Uterus (tissue), 2 donors: ENCODE measurements around the gene S100A7A.

Experiments
- POLR2A ChIP-seq, 2 donors: fragments of 450-650 bp; IDR thresholded peaks; one replicate each; pipeline ENCODE4 v1.6.1; 2016; ENCODE audit warnings: antibody characterized with exemption in 2 of 2, mild to moderate bottlenecking in 1 of 2, moderate library complexity in 1 of 2
- TF ChIP-seq, protein P1 (sequence below), 4 experiments: fragments of 200-600 bp in 2 of 4; fragments of 450-650 bp in 2 of 4; sonication (generic) in 2 of 4; IDR thresholded peaks; one replicate each; pipeline ENCODE4 v1.5.1; 2016 to 2019; ENCODE audit warnings: antibody characterized with exemption in 4 of 4, mild to moderate bottlenecking in 2 of 4, moderate library complexity in 1 of 4

DNA sequence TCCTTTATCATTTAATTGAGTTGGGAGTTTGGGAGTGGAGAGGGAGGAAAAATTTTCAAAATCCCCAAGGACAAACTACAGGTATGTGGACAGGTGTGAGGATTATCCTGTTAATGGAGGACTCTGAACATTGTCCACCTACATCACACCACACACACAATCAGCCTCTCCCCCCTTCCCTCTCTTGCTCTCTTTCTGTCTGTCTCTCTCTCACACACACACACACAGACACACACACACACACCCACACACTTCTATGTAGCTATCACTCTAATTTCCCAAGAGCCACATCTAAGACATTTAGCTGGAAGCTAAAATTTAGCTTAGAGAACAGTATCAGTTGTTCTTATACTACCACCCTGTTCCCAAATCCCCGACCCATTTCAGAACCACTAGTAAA is 26.9 kb upstream of the S100A7A start:
- TF ChIP-seq, protein P1, sequence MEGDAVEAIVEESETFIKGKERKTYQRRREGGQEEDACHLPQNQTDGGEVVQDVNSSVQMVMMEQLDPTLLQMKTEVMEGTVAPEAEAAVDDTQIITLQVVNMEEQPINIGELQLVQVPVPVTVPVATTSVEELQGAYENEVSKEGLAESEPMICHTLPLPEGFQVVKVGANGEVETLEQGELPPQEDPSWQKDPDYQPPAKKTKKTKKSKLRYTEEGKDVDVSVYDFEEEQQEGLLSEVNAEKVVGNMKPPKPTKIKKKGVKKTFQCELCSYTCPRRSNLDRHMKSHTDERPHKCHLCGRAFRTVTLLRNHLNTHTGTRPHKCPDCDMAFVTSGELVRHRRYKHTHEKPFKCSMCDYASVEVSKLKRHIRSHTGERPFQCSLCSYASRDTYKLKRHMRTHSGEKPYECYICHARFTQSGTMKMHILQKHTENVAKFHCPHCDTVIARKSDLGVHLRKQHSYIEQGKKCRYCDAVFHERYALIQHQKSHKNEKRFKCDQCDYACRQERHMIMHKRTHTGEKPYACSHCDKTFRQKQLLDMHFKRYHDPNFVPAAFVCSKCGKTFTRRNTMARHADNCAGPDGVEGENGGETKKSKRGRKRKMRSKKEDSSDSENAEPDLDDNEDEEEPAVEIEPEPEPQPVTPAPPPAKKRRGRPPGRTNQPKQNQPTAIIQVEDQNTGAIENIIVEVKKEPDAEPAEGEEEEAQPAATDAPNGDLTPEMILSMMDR (IDR thresholded peaks at IDR 0.05), result no peak
- no peak for TF ChIP-seq POLR2A (IDR thresholded peaks at IDR 0.05)
